Stimulated activated CD4-positive, alpha-beta T cell treated with anti-CD3 and anti-CD28 coated beads, Interleukin-15, amount 100 ng/mL, for 1 hour (primary cell): ENCODE data around the gene PPP3CA.
"Not testable (repeated sequence)": the region's sequence is repeated elsewhere in the genome, so short reads cannot be mapped to it uniquely, and the experiment has no call there.

Source experiments
- DNase-seq, 2 donors: peaks; one replicate each; pipeline ENCODE4 v3.0.0-alpha.2; 2020; ENCODE audit warnings: low read depth in 1 of 2, low spot score in 1 of 2

The PPP3CA gene

GRCh38 chr4:101103381-101104142 is 243.8 kb downstream of the PPP3CA start:
- no peak for DNase-seq

- no peak for DNase-seq
These were observed 245.1 kb downstream of the PPP3CA start for GRCh38 chr4:101102114-101102742.

GRCh38 chr4:101101072-101101471 is 246.3 kb downstream of the PPP3CA start:
- DNase-seq = no peak

- no peak for DNase-seq
These were observed 248.5 kb downstream of the PPP3CA start for GRCh38 chr4:101098666-101099400.

- DNase-seq = not testable (repeated sequence)
These were observed 254.7 kb downstream of the PPP3CA start for GRCh38 chr4:101092609-101093008.

- no peak for DNase-seq
These were observed 258.2 kb downstream of the PPP3CA start for GRCh38 chr4:101089168-101089567.

- DNase-seq = no peak
These were observed 260.3 kb downstream of the PPP3CA start for GRCh38 chr4:101086801-101087586.

- DNase-seq = no peak
These were observed 264.2 kb downstream of the PPP3CA start for GRCh38 chr4:101083131-101083530.

GRCh38 chr4:101081695-101082369 is 265.5 kb downstream of the PPP3CA start:
- DNase-seq = no peak

- DNase-seq = no peak
These were observed 266.2 kb downstream of the PPP3CA start for GRCh38 chr4:101081166-101081565.

- DNase-seq = no peak
These were observed 268.4 kb downstream of the PPP3CA start for GRCh38 chr4:101078950-101079349.

- DNase-seq = no peak
These were observed 271.3 kb downstream of the PPP3CA start for GRCh38 chr4:101076032-101076431.

- DNase-seq = no peak
These were observed 271.8 kb downstream of the PPP3CA start for GRCh38 chr4:101075536-101075935.

GRCh38 chr4:101074326-101074725 is 273.0 kb downstream of the PPP3CA start:
- DNase-seq = no peak

GRCh38 chr4:101071241-101071640 is 276.1 kb downstream of the PPP3CA start:
- DNase-seq = no peak

GRCh38 chr4:101068115-101068514 is 279.2 kb downstream of the PPP3CA start:
- DNase-seq = no peak

- no peak for DNase-seq
These were observed 279.9 kb downstream of the PPP3CA start for GRCh38 chr4:101067383-101067782.

GRCh38 chr4:101066626-101067170 is 280.6 kb downstream of the PPP3CA start:
- no peak for DNase-seq

- no peak for DNase-seq
These were observed 281.3 kb downstream of the PPP3CA start for GRCh38 chr4:101065935-101066485.

- no peak for DNase-seq
These were observed 282.0 kb downstream of the PPP3CA start for GRCh38 chr4:101065346-101065745.
